A172 (cell line): Measurements from ENCODE around the gene SRCIN1. TPM values are rescaled to one million over a fixed set of nuclear protein-coding genes. Genes with fewer than 3 reads are reported as not detected.
"Not testable (repeated sequence)": the region's sequence is repeated elsewhere in the genome, so short reads cannot be mapped to it uniquely, and the experiment has no call there.

Source experiments
- DNase-seq: peaks from one replicate; pipeline ENCODE4 v3.0.0-alpha.2; 2015; ENCODE audit warnings: low spot score
- total RNA-seq: library from RNA; depleted of rRNA; stranded (reverse); fragments of >200 nt; shearing (Covaris generic); gene quantifications from 2 replicates; pipeline ENCODE4 v1.2.3, GENCODE V29; 2014; rRNA removed

SRCIN1 gene, protein sequence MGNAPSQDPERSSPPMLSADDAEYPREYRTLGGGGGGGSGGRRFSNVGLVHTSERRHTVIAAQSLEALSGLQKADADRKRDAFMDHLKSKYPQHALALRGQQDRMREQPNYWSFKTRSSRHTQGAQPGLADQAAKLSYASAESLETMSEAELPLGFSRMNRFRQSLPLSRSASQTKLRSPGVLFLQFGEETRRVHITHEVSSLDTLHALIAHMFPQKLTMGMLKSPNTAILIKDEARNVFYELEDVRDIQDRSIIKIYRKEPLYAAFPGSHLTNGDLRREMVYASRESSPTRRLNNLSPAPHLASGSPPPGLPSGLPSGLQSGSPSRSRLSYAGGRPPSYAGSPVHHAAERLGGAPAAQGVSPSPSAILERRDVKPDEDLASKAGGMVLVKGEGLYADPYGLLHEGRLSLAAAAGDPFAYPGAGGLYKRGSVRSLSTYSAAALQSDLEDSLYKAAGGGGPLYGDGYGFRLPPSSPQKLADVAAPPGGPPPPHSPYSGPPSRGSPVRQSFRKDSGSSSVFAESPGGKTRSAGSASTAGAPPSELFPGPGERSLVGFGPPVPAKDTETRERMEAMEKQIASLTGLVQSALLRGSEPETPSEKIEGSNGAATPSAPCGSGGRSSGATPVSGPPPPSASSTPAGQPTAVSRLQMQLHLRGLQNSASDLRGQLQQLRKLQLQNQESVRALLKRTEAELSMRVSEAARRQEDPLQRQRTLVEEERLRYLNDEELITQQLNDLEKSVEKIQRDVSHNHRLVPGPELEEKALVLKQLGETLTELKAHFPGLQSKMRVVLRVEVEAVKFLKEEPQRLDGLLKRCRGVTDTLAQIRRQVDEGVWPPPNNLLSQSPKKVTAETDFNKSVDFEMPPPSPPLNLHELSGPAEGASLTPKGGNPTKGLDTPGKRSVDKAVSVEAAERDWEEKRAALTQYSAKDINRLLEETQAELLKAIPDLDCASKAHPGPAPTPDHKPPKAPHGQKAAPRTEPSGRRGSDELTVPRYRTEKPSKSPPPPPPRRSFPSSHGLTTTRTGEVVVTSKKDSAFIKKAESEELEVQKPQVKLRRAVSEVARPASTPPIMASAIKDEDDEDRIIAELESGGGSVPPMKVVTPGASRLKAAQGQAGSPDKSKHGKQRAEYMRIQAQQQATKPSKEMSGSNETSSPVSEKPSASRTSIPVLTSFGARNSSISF
- total RNA-seq: 0.19 and 0.26 TPM in 2 replicates

- DNase-seq: peak; percentile 32
These were observed at the start of gene SRCIN1 for GRCh38 chr17:38605841-38606645. Gene SRCIN1, minus strand, starts transcription at chr17:38605952. Its CDS starts 247 bp downstream, at chr17:38605705.

GRCh38 chr17:38654411-38655398 lies 49.0 kb upstream of the SRCIN1 start:
- DNase-seq: no peak

- DNase-seq: no peak
These were observed 47.9 kb upstream of the SRCIN1 start for GRCh38 chr17:38653679-38654078.

DNA sequence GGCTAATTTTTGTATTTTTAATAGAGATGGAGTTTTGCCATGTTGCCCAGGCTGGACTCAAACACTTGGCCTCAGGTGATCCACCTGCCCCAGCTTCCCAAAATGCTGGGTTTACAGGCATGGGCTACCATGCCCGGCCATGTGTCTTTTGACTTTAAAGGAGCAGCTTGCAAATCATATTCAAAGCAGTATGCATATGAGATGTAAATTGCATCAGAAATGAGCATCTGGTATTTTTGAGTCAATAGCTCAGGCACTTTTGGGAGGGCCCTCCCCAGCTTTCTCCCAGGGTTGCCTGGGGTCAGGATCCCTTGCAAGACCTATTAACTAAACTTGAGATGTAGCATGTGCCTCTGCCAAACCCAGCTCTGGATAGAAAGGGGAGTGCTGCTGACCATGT lies 47.5 kb upstream of the SRCIN1 start:
- no peak for DNase-seq

DNA sequence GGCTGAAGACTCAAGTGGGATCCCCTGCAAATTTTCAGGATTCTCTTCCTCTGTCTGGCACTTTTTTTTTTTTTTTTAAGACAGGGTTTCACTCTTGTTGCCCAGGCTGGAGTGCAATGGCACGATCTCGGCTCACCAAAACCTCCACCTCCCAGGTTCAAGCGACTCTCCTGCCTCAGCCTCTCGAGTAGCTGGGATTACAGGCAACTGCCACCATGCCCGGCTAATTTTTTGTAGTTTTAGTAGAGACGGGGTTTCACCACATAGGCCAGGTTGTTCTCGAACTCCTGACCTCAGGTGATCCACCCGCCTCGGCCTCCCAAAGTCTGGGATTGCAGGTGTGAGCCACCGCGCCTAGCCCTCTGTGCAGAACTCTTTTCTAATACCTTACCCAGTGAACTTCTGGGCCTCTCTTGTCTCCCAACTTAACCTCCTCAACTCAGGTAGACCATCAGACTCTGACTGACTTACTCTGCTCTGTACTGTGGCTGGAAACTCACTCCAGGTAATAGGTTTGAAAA lies 45.0 kb upstream of the SRCIN1 start:
- not testable (repeated sequence) for DNase-seq

DNA sequence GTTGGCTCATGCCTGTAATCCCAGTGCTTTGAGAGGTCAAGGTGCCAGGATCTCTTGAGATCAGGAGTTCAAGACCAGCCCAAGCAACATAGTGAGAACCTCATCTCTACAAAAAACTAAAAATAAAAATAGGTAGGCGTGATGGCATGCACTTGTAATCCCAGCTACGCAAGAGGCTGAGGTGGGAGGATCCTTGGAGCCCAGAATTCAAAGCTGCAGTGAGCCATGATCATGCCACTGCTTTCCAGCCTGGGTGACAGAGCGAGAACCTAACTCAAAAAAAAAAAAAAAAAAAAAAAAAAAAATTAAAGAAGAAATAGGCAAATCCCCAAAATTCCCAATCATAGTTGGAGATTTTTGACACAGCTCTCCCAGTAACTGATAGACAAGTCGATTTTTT lies 32.2 kb upstream of the SRCIN1 start:
- DNase-seq: no peak

GRCh38 chr17:38636054-38636453 lies 30.3 kb upstream of the SRCIN1 start:
- DNase-seq: no peak

DNA sequence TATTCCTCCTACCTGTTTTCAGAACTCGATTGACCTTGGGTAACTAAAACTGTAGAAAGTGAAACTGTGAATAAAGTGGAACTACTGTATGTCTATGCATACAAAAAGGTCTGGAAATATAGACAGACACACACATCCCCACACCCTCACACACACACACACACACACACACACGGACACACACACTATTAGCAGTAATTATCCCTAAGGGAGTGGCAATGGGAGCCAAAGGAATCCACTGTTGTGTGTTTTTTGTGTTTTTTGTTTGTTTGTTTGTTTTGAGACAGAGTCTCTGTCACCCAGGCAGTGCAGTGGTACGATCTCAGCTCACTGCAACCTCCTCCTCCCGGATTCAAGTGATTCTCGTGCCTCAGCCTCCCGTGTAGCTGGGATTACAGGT lies 26.6 kb upstream of the SRCIN1 start:
- no peak for DNase-seq

GRCh38 chr17:38628441-38628840 lies 22.7 kb upstream of the SRCIN1 start:
- peak; percentile 63 for DNase-seq

GRCh38 chr17:38627957-38628356 lies 22.2 kb upstream of the SRCIN1 start:
- DNase-seq: no peak

- DNase-seq: not testable (repeated sequence)
These were observed 21.0 kb upstream of the SRCIN1 start for GRCh38 chr17:38626606-38627226.

DNA sequence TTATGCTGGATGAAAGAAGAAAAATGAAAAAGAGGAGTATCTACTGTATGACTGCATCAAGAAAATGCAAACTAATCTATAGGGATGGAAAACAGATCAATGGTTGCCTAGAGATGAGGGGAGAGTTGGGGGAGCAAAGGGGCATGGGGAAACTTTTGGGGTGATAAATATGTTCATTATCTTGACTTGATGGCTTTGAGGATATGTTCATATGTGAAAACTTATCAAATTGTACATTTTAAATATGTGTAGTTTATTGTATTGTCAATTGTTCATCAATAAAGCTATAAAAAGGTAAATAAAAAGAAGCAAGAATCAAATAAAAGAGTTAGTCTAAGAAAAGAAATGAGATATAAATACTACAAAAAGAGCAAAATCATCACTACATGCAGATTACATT lies 19.7 kb upstream of the SRCIN1 start:
- DNase-seq: no peak

DNA sequence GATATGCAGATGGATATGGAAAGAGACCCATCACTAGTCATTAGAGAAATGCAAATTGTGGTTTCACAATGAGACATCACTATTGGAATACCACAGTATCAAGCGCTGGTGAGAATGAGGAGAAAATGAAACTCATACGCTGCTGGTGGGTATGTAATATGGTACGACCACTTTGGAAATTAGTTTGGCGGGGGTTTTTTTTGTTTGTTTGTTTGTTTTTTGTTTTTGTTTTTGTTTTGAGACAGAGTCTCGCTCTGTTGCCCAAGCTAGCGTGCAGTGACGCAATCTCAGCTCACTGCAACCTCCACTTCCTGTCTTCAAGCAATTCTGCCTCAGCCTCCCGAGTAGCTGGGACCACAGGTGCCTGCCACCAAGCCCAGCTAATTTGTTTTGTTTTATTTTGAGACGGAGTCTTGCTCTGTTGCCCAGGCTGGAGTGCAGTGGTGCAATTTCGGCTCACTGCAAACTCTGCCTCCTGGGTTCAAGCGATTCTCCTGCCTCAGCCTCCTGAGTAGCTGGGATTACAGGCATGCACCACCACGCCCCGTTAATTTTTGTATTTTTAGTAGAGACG lies 19.1 kb upstream of the SRCIN1 start:
- DNase-seq: not testable (repeated sequence)

DNA sequence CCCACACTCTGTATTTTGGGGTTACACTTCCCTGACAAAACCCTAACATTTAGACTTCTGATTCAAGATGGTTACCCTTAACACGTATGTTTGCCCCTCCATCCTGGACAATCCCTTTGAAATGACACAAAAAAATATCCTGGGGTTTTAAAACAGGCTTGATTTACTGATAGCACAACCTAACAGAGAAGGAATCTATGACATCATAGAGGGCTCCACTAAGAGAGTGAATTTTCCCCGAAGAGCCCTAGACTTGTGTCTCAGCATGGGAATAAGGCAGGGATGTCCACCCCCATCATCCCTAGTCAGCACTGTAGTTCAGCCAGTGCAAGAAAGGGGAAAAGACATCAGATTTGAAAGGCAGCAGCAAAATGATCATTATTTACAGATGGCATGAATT lies 15.8 kb upstream of the SRCIN1 start:
- DNase-seq: no peak

DNA sequence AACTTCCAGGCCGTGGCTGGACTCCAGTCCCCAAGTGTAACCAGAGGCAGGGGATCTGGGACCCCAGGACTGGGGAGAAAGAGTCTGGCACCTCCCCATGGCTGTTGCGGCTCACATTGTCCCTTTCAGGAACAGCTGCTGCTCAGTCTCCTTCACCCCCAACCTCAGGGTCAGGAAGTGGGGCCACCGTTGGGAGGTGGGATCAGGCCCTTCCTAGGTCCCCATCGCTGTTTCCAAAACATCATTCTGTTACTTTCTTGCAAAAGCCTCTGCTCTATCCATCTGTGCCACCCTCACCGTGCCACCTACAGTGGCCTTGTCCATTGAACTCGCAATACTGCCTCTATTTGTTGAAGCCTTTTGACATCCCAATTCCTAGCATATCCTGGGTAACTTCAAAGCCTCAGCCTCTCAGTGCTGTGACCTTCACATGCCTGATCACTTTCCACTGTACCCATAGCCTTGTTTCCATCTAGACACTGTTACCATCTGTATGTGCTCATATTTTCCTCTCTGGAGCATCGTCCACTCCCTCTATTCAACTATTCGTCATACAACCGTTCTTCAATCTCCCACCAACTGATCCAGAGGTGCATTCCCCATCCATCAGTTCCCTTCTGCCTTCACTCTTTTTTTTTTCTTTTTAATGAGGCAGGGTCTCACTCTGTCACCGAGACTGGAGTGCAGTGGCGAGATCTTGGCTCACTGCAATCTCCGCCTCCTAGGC lies 15.0 kb upstream of the SRCIN1 start:
- DNase-seq: no peak

DNA sequence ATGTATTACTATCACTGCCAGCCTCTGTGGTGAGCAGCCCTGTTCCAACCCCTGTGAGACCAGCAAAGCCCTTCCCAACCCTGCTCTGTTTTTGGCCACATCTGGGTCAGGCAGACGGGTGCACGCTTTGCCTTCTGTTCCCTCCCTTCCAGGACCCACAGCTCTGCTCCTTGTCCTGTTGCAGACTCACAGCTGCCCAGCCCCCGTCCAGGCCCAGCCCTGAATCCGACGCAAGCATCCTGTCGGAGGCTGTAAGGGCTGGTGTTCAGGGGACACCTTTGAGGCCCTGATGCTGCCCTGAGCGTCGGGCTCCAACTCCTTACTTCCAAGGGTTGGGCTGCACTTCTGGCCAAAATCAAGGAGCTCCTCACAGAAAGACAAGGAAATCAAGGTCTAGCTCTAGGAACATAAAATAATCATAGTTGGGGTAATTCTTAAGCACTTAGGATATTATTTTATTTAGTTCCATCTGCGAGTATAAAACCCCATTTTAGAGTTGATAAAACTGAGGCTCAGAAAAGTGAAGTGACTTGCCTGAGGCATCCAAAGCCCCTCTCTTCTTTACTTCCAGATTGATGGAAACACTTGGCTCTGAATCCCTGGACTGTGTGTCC lies 14.3 kb upstream of the SRCIN1 start:
- DNase-seq: no peak

GRCh38 chr17:38619451-38619795 lies 13.7 kb upstream of the SRCIN1 start:
- no peak for DNase-seq
